Measurements from ENCODE around the gene XIST.

GRCh38 chrX:73867144-73867543 is 14.6 kb upstream of the XIST start:
- TF ChIP-seq CTCF (IDR thresholded peaks at IDR 0.05): no peak
- no peak for TF ChIP-seq POLR2A (IDR thresholded peaks at IDR 0.05)

Data from esophagus squamous epithelium (tissue), 4 donors.